LoVo (cell line): Measurements from ENCODE around the gene AGTR1.

Experiments used
- DNase-seq: peaks from one replicate; pipeline ENCODE4 v3.0.0-alpha.2; 2016; ENCODE audit warnings: low spot score

The AGTR1 gene

GRCh38 chr3:148697306-148698189, at the start of gene AGTR1:
AGTR1 (plus strand) TSS chr3:148697903; CDS start chr3:148741036, 43,133 bp downstream.
- no peak for DNase-seq

GRCh38 chr3:148648685-148649352, 48.9 kb upstream of the AGTR1 start:
- no peak for DNase-seq

- no peak for DNase-seq
Measured at GRCh38 chr3:148651549-148651948, 46.2 kb upstream of the AGTR1 start.

- no peak for DNase-seq
Measured at GRCh38 chr3:148654433-148654832, 43.3 kb upstream of the AGTR1 start.

- no peak for DNase-seq
Measured at GRCh38 chr3:148657470-148657869, 40.2 kb upstream of the AGTR1 start.

GRCh38 chr3:148659512-148659911, 38.2 kb upstream of the AGTR1 start:
- DNase-seq, result no peak

- DNase-seq, result no peak
Measured at GRCh38 chr3:148680289-148680688, 17.4 kb upstream of the AGTR1 start.

- DNase-seq, result no peak
Measured at GRCh38 chr3:148681080-148681479, 16.6 kb upstream of the AGTR1 start.

- no peak for DNase-seq
Measured at GRCh38 chr3:148682997-148683396, 14.7 kb upstream of the AGTR1 start.

GRCh38 chr3:148694116-148694515, 3.6 kb upstream of the AGTR1 start:
- no peak for DNase-seq

GRCh38 chr3:148698190-148698810, 597 bp downstream of the AGTR1 start:
- no peak for DNase-seq

GRCh38 chr3:148705314-148705713, 7.6 kb downstream of the AGTR1 start:
- DNase-seq, result no peak

GRCh38 chr3:148707601-148708380, 10.1 kb downstream of the AGTR1 start:
- DNase-seq, result no peak

GRCh38 chr3:148708409-148708808, 10.7 kb downstream of the AGTR1 start:
- DNase-seq, result no peak

GRCh38 chr3:148709560-148710253, 12.0 kb downstream of the AGTR1 start:
- no peak for DNase-seq

GRCh38 chr3:148710665-148711064, 13.0 kb downstream of the AGTR1 start:
- DNase-seq, result no peak

- DNase-seq, result no peak
Measured at GRCh38 chr3:148711981-148712666, 14.4 kb downstream of the AGTR1 start.

- DNase-seq, result no peak
Measured at GRCh38 chr3:148714521-148714920, 16.8 kb downstream of the AGTR1 start.

- no peak for DNase-seq
Measured at GRCh38 chr3:148716657-148717056, 19.0 kb downstream of the AGTR1 start.

- no peak for DNase-seq
Measured at GRCh38 chr3:148717885-148718561, 20.3 kb downstream of the AGTR1 start.
